ENCODE data around the gene LEP. TPM values are rescaled to one million over a fixed set of nuclear protein-coding genes. Genes with fewer than 3 reads are reported as not detected.

Gene LEP
- not detected for total RNA-seq

- ChIA-PET CTCF (no interaction called here), POLR2A (no interaction called here)
These were observed at the start of gene LEP for GRCh38 chr7:128240696-128241386. TSS of gene LEP (plus strand) at chr7:128241278. CDS start at chr7:128252019, 10,741 bp downstream.

- ChIA-PET POLR2A (no interaction called here), CTCF (interaction anchor here (1.4 kb wide), 1 partner anchor 17 kb away, joined by 4 read pairs; no protein-coding TSS in a partner anchor)
These were observed 48.5 kb upstream of the LEP start for GRCh38 chr7:128192497-128193142.

GRCh38 chr7:128194533-128195282 is 46.4 kb upstream of the LEP start:
- POLR2A ChIA-PET, result no interaction called here
- CTCF ChIA-PET, result no interaction called here

- POLR2A ChIA-PET, result no interaction called here
- CTCF ChIA-PET, result interaction anchor here (0.5 kb wide), 1 partner anchor 65 kb away, joined by 3 read pairs; no protein-coding TSS in a partner anchor
These were observed 43.5 kb upstream of the LEP start for GRCh38 chr7:128197589-128197988.

GRCh38 chr7:128197989-128198580 is 43.0 kb upstream of the LEP start:
- CTCF ChIA-PET, result interaction anchor here (0.5 kb wide), 1 partner anchor 65 kb away, joined by 3 read pairs; no protein-coding TSS in a partner anchor
- POLR2A ChIA-PET, result no interaction called here

- CTCF ChIA-PET, result no interaction called here
- POLR2A ChIA-PET, result no interaction called here
These were observed 40.7 kb upstream of the LEP start for GRCh38 chr7:128200376-128200775.

GRCh38 chr7:128201067-128201689 is 39.9 kb upstream of the LEP start:
- POLR2A ChIA-PET, result no interaction called here
- CTCF ChIA-PET, result no interaction called here

GRCh38 chr7:128201690-128202085 is 39.4 kb upstream of the LEP start:
- POLR2A ChIA-PET, result no interaction called here
- CTCF ChIA-PET, result no interaction called here

GRCh38 chr7:128202287-128202957 is 38.7 kb upstream of the LEP start:
- CTCF ChIA-PET, result interaction anchor here (0.9 kb wide), 1 partner anchor 66 kb away, joined by 3 read pairs; no protein-coding TSS in a partner anchor
- POLR2A ChIA-PET, result no interaction called here

- POLR2A ChIA-PET, result no interaction called here
- CTCF ChIA-PET, result interaction anchor here (0.9 kb wide), 1 partner anchor 67 kb away, joined by 3 read pairs; no protein-coding TSS in a partner anchor
These were observed 38.0 kb upstream of the LEP start for GRCh38 chr7:128203047-128203491.

- POLR2A ChIA-PET, result no interaction called here
- CTCF ChIA-PET, result no interaction called here
These were observed 37.3 kb upstream of the LEP start for GRCh38 chr7:128203710-128204214.

GRCh38 chr7:128204455-128204854 is 36.6 kb upstream of the LEP start:
- ChIA-PET POLR2A (no interaction called here), CTCF (interaction anchor here (1.0 kb wide), 1 partner anchor 59 kb away, joined by 3 read pairs; no protein-coding TSS in a partner anchor)

- CTCF ChIA-PET, result interaction anchor here (1.0 kb wide), 1 partner anchor 59 kb away, joined by 3 read pairs; no protein-coding TSS in a partner anchor
- POLR2A ChIA-PET, result no interaction called here
These were observed 36.0 kb upstream of the LEP start for GRCh38 chr7:128205068-128205467.

GRCh38 chr7:128206017-128206746 is 34.9 kb upstream of the LEP start:
- CTCF ChIA-PET, result interaction anchor here (1.0 kb wide), 1 partner anchor 71 kb away, joined by 5 read pairs; no protein-coding TSS in a partner anchor
- POLR2A ChIA-PET, result no interaction called here

GRCh38 chr7:128206747-128207500 is 34.2 kb upstream of the LEP start:
- POLR2A ChIA-PET, result no interaction called here
- CTCF ChIA-PET, result interaction anchor here (1.0 to 1.3 kb wide), 2 partner anchors 72 to 494 kb away, joined by 3 to 5 read pairs; no protein-coding TSS in a partner anchor

GRCh38 chr7:128207609-128208008 is 33.5 kb upstream of the LEP start:
- CTCF ChIA-PET, result interaction anchor here (1.3 to 4.8 kb wide), 2 partner anchors 71 to 495 kb away, joined by 3 to 67 read pairs; no protein-coding TSS in a partner anchor
- POLR2A ChIA-PET, result no interaction called here

Data from activated CD8-positive, alpha-beta memory T cell treated with anti-CD3 and anti-CD28 coated beads for 36 hours (primary cell).